Posterior cingulate gyrus (tissue), 11 donors: ENCODE results near the gene NBAS.
"Not testable (repeated sequence)": the region's sequence is repeated elsewhere in the genome, so short reads cannot be mapped to it uniquely, and the experiment has no call there.

ENCODE experiments used
- DNase-seq, 10 donors: peaks; one replicate each; pipeline versions ENCODE4 v3.0.0 to v3.0.0-alpha.2; 2020 to 2021; ENCODE audit warnings: mixed read lengths in 3 of 10
- intact Hi-C: fragments of 100-400 bp; cut with DNase I; formaldehyde crosslinking; loops from one replicate; pipeline ENCODE4 v1.15.1; 2023

NBAS gene

GRCh38 chr2:15284614-15285013 is 276.5 kb downstream of the NBAS start:
- intact Hi-C loops: loop anchor here (10.0 kb wide), 1 partner anchor 1270 kb away; no protein-coding TSS in a partner anchor
- DNase-seq: no peak

GRCh38 chr2:15281681-15282080 is 279.5 kb downstream of the NBAS start:
- intact Hi-C loops: loop anchor here (10.0 kb wide), 1 partner anchor 1273 kb away; no protein-coding TSS in a partner anchor
- no peak for DNase-seq

- no peak for DNase-seq
- intact Hi-C loops: no loop called here
Measured at GRCh38 chr2:15279201-15279876, 281.8 kb downstream of the NBAS start.

- intact Hi-C loops: no loop called here
- DNase-seq: no peak
Measured at GRCh38 chr2:15278296-15278695, 282.8 kb downstream of the NBAS start.

- no peak for DNase-seq
- intact Hi-C loops: no loop called here
Measured at GRCh38 chr2:15275346-15275745, 285.8 kb downstream of the NBAS start.

- no peak for DNase-seq
Measured at GRCh38 chr2:15273452-15273851, 287.7 kb downstream of the NBAS start.

GRCh38 chr2:15272942-15273341 is 288.2 kb downstream of the NBAS start:
- intact Hi-C loops: no loop called here
- DNase-seq: no peak

More at GRCh38 chr2:15273452-15273851, 287.7 kb downstream of the NBAS start:
- intact Hi-C loops: no loop called here

- DNase-seq: no peak
- intact Hi-C loops: no loop called here
Measured at GRCh38 chr2:15271941-15272542, 289.1 kb downstream of the NBAS start.

GRCh38 chr2:15271276-15271675 is 289.9 kb downstream of the NBAS start:
- intact Hi-C loops: no loop called here
- no peak for DNase-seq

- intact Hi-C loops: no loop called here
- DNase-seq: no peak
Measured at GRCh38 chr2:15269043-15269442, 292.1 kb downstream of the NBAS start.

GRCh38 chr2:15265889-15266288 is 295.2 kb downstream of the NBAS start:
- no peak for DNase-seq
- intact Hi-C loops: no loop called here

- DNase-seq: no peak
- intact Hi-C loops: no loop called here
Measured at GRCh38 chr2:15263976-15264685, 297.0 kb downstream of the NBAS start.

GRCh38 chr2:15262792-15263191 is 298.3 kb downstream of the NBAS start:
- intact Hi-C loops: no loop called here

GRCh38 chr2:15260835-15261234 is 300.3 kb downstream of the NBAS start:
- intact Hi-C loops: no loop called here
- no peak for DNase-seq

More at GRCh38 chr2:15262792-15263191, 298.3 kb downstream of the NBAS start:
- no peak for DNase-seq

GRCh38 chr2:15260196-15260595 is 300.9 kb downstream of the NBAS start:
- intact Hi-C loops: no loop called here
- no peak for DNase-seq

GRCh38 chr2:15259356-15259756 is 301.8 kb downstream of the NBAS start:
- intact Hi-C loops: no loop called here
- DNase-seq: no peak

GRCh38 chr2:15258385-15258784 is 302.7 kb downstream of the NBAS start:
- intact Hi-C loops, DNase-seq: not testable (repeated sequence)

- intact Hi-C loops: no loop called here
- no peak for DNase-seq
Measured at GRCh38 chr2:15253835-15254286, 307.3 kb downstream of the NBAS start.

- intact Hi-C loops: no loop called here
Measured at GRCh38 chr2:15253247-15253646, 307.9 kb downstream of the NBAS start.

GRCh38 chr2:15251753-15252152 is 309.4 kb downstream of the NBAS start:
- DNase-seq: no peak
- intact Hi-C loops: no loop called here

More at GRCh38 chr2:15253247-15253646, 307.9 kb downstream of the NBAS start:
- no peak for DNase-seq

- intact Hi-C loops: not testable (repeated sequence)
Measured at GRCh38 chr2:15250946-15251345, 310.2 kb downstream of the NBAS start.

More at GRCh38 chr2:15250946-15251345, 310.2 kb downstream of the NBAS start:
- not testable (repeated sequence) for DNase-seq
